Measurements from ENCODE around the gene NFS1.

DNA sequence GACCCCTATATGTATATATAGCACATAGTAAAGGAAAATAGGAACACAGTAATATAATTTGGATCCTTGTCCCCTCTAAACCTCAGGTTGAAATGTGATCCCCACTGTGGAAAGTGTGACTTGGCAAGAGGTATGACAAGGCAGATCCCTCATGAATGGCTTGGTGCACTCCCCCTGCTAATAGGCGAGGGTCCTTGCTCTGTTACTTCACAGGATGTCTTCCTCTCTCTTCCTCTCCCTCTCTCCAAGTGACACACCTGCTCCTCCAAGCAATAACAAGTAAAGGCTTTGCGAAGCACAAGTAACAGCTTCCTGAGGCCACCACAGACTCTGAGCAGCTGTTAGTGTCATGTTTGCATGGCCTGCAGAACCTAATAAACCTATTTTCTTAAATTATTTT, 16.5 kb upstream of the NFS1 start:
- TF ChIP-seq, protein P1, sequence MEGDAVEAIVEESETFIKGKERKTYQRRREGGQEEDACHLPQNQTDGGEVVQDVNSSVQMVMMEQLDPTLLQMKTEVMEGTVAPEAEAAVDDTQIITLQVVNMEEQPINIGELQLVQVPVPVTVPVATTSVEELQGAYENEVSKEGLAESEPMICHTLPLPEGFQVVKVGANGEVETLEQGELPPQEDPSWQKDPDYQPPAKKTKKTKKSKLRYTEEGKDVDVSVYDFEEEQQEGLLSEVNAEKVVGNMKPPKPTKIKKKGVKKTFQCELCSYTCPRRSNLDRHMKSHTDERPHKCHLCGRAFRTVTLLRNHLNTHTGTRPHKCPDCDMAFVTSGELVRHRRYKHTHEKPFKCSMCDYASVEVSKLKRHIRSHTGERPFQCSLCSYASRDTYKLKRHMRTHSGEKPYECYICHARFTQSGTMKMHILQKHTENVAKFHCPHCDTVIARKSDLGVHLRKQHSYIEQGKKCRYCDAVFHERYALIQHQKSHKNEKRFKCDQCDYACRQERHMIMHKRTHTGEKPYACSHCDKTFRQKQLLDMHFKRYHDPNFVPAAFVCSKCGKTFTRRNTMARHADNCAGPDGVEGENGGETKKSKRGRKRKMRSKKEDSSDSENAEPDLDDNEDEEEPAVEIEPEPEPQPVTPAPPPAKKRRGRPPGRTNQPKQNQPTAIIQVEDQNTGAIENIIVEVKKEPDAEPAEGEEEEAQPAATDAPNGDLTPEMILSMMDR (IDR thresholded peaks at IDR 0.05), result no peak
- TF ChIP-seq EP300 (IDR thresholded peaks at IDR 0.05) (no peak), POLR2A (IDR thresholded peaks at IDR 0.05; ENCODE audit: low read depth) (no peak)

Measured in esophagus muscularis mucosa (tissue), 4 donors.